Measurements from ENCODE around the gene NR6A1. TPM values are rescaled to one million over a fixed set of nuclear protein-coding genes. Genes with fewer than 3 reads are reported as not detected.

Gene NR6A1
- total and polyA plus RNA-seq, 2 of the 8 experiments (the other 6 are each of a cell fraction or from before 2014, with no cell fraction given), result 93.2 to 237 TPM

GRCh38 chr9:124473310-124473709 is 297.8 kb downstream of the NR6A1 start:
- Histone ChIP-seq H3K4me2 (ENCODE audit: insufficient read depth in 1 of 2, low read depth in 2 of 2, low read length in 2 of 2) (no peak overlapping the region), H2BK20ac (ENCODE audit: low read length) (no peak overlapping the region), H2BK15ac (ENCODE audit: low read length) (no peak overlapping the region), H4K5ac (ENCODE audit: insufficient read length, low read depth, low read length) (no peak overlapping the region), H2BK5ac (ENCODE audit: low read depth, low read length) (peak overlapping the region; percentile 35; the same call in 1 of the 2 replicates), H2BK120ac (replicated peaks; ENCODE audit: low read depth, low read length) (no peak overlapping the region), H4K20me1 (replicated peaks in 1 of 2; ENCODE audit: control insufficient read depth in 1 of 2, insufficient read depth in 2 of 2, low read length in 2 of 2) (no peaks in the 10 kb centered on the region), H3K9me3 (ENCODE audit: insufficient read depth in 2 of 2, low read depth in 1 of 2, low read length in 1 of 2) (no peaks in the 10 kb centered on the region), H3K79me1 (ENCODE audit: low read depth, low read length) (no peaks in the 10 kb centered on the region), H4K8ac (ENCODE audit: extremely low read depth, insufficient read depth, low read length) (peak overlapping the region; percentile 64; the same call in 1 of the 2 replicates), H3K36me3 (ENCODE audit: control insufficient read depth in 2 of 4, insufficient read depth in 4 of 4, low read length in 3 of 4) (no peaks in the 10 kb centered on the region), H3K18ac (ENCODE audit: extremely low read depth, low read length) (no peak overlapping the region), H2BK12ac (ENCODE audit: low read depth, low read length) (peak overlapping the region; percentile 84; the same call in 1 of the 2 replicates), H3K4me3 (ENCODE audit: extremely low read depth in 1 of 4, insufficient read depth in 2 of 4, low read depth in 3 of 4, low read length in 4 of 4) (no peak overlapping the region), H2AK5ac (ENCODE audit: low read depth, low read length) (0 out of 2 replicates have a peak overlapping the region, but pooled peaks have one; percentile 8), H3K23me2 (ENCODE audit: low read depth, low read length) (peaks cover 6% of the 10 kb centered on the region; the same call in 1 of the 2 replicates), H3K4ac (replicated peaks; ENCODE audit: insufficient read length, low read depth, low read length) (no peak overlapping the region), H3K79me2 (ENCODE audit: control insufficient read depth in 1 of 2, insufficient read depth in 2 of 2, low read length in 2 of 2) (no peaks in the 10 kb centered on the region), H3K56ac (replicated peaks; ENCODE audit: insufficient read length, low read depth, low read length) (no peak overlapping the region), H3K27me3 (replicated peaks in 1 of 4; ENCODE audit: control insufficient read depth in 3 of 4, extremely low read depth in 1 of 4, insufficient read depth in 3 of 4, low read length in 3 of 4) (peaks cover 0 to 15% (median 13%) of the 10 kb centered on the region in 4 experiments; a peak in 6 of 7 replicates), H3K14ac (ENCODE audit: insufficient read length) (no peak overlapping the region), H3K27ac (ENCODE audit: low read depth, low read length) (no peak overlapping the region; the same call in 1 of the 2 replicates), H3K23ac (ENCODE audit: insufficient read length) (no peak overlapping the region), H2AFZ (ENCODE audit: low read length) (no peak overlapping the region), H3K4me1 (replicated peaks in 1 of 4; ENCODE audit: control insufficient read depth in 3 of 4, insufficient read depth in 4 of 4, low read length in 3 of 4) (peaks cover 0 to 20% (median 16%) of the 10 kb centered on the region in 4 experiments; a peak in 6 of 7 replicates), H4K91ac (replicated peaks; ENCODE audit: insufficient read length, low read length) (no peak overlapping the region), H3K9ac (replicated peaks in 1 of 4; ENCODE audit: extremely low read depth in 1 of 4, low read depth in 3 of 4, low read length in 3 of 4) (no peak overlapping the region)
- WGBS, 2 experiments (ENCODE audit: extremely low coverage in 1 of 2, insufficient coverage in 1 of 2, insufficient read length in 1 of 2, insufficient replicate concordance in 2 of 2, low coverage in 1 of 2, low lambda C conversion rate in 2 of 2, missing lambda C conversion rate in 1 of 2), result 92% methylated on average over 10 of the region's 10 CpGs; no CpG with 5 or more reads in 1 of the 2 experiments
- ChIA-PET CTCF (ENCODE audit: partially characterized antibody) (interaction anchor here (0.6 to 3.9 kb wide), 8 partner anchors 8 to 379 kb away, joined by 3 to 35 read pairs (median 9); partner anchors contain the start of gene PSMB7), POLR2A (ENCODE audit: partially characterized antibody) (no interaction called here)
- FAIRE-seq, result no peak
- no peak for DNase-seq (ENCODE audit: low read depth in 1 of 2, low spot score in 2 of 2)
- TF ChIP-seq ZNF274 (IDR thresholded peaks at IDR 0.05; ENCODE audit: borderline replicate concordance, extremely low read depth, low read length), result no peak
- no peak for TF ChIP-seq SUZ12 (IDR thresholded peaks at IDR 0.05; ENCODE audit: low read length)
- no peak for TF ChIP-seq CBX5 (IDR thresholded peaks at IDR 0.05; ENCODE audit: low read depth, low read length)
- TF ChIP-seq KDM1A (IDR thresholded peaks at IDR 0.05; ENCODE audit: borderline replicate concordance, low read length), result no peak
- TF ChIP-seq SRF (IDR thresholded peaks at IDR 0.05; ENCODE audit: low read depth, low read length), result no peak
- TF ChIP-seq KDM4A (IDR thresholded peaks at IDR 0.05; ENCODE audit: low read depth, low read length, severe bottlenecking), result no peak
- TF ChIP-seq JUN (IDR thresholded peaks at IDR 0.05; ENCODE audit: low read depth, low read length), result no peak
- TF ChIP-seq MAFK (IDR thresholded peaks at IDR 0.05; ENCODE audit: low read depth, low read length), result no peak
- TF ChIP-seq CTCF (IDR thresholded peaks at IDR 0.05; ENCODE audit: control extremely low read depth in 1 of 3, insufficient read depth in 1 of 3, low read depth in 1 of 3, low read length in 3 of 3), result no peak
- no peak for TF ChIP-seq EZH2 (IDR thresholded peaks at IDR 0.05; ENCODE audit: low read depth, low read length, severe bottlenecking)
- TF ChIP-seq TBP (IDR thresholded peaks at IDR 0.05; ENCODE audit: low read depth, low read length), result no peak

Data from H1 (cell line).